A549 (cell line): Measurements from ENCODE around the gene FAM8A1.

Source experiments
- CTCF ChIP-seq: fragments of >200 bp; sonication (Bioruptor Twin); formaldehyde crosslinking; IDR thresholded peaks from 3 replicates; pipeline ENCODE4 v1.5.1; 2016
- E2F6 ChIP-seq: IDR thresholded peaks from 2 replicates; pipeline ENCODE4 v1.6.1; 2012; ENCODE audit warnings: low read depth, borderline replicate concordance
- JUN ChIP-seq, 2 experiments: fragments of >200 bp; sonication (Bioruptor Twin); formaldehyde crosslinking; IDR thresholded peaks; 2 replicates in 1 of 2; 3 replicates in 1 of 2; pipeline ENCODE4 v1.6.1; 2016 to 2017
- MAX ChIP-seq: IDR thresholded peaks from 2 replicates; pipeline ENCODE4 v1.6.1; 2012
- MAZ ChIP-seq: fragments of 150-350 bp; IDR thresholded peaks from 2 replicates; pipeline ENCODE4 v1.6.1; 2014; ENCODE audit warnings: antibody characterized with exemption, low read depth, low read length, borderline replicate concordance
- RARB ChIP-seq: fragments of 250-450 bp; sonication (Bioruptor Pico); IDR thresholded peaks from 2 replicates; pipeline ENCODE4 v1.8.0; 2021; ENCODE audit warnings: mild to moderate bottlenecking, moderate library complexity
- RCOR1 ChIP-seq: fragments of 150-350 bp; IDR thresholded peaks from 2 replicates; pipeline ENCODE4 v1.6.1; 2014; ENCODE audit warnings: antibody characterized with exemption, low read length, low read depth
- RFX5 ChIP-seq: fragments of 450-650 bp; IDR thresholded peaks from 2 replicates; pipeline ENCODE4 v1.7.1; 2014; ENCODE audit warnings: antibody characterized with exemption, mild to moderate bottlenecking, moderate library complexity

DNA sequence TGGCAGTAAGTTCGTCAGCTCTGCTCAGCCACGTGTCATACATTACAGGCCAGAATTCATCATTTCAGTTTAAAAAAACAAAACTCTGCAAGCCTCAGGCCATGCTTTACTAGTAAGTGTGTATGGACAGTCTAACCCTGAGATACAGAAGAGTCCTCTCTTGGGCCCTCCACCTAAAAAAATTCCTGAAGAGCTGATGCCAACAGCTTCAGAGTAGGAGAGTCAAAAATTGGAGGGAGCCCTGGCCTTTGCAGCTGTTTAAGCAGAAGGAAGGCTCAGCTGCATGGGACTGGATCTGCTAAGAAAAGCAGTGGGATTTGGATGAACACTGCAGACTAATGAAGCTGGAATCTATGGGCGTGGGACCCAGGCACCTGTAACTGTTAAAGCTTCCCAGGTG lies 47.2 kb upstream of the FAM8A1 start:
- no peak for TF ChIP-seq RFX5
- TF ChIP-seq E2F6, result no peak
- TF ChIP-seq MAX, result no peak
- no peak for TF ChIP-seq CTCF
- TF ChIP-seq MAZ, result no peak
- no peak for TF ChIP-seq RCOR1
- TF ChIP-seq RARB (CRISPR knock-in tag), result no peak
- no peak for TF ChIP-seq JUN (IDR thresholded peaks at IDR 0.05)
